Heart left ventricle (tissue), 16 donors: ENCODE data around the gene PIP5KL1. TPM values are rescaled to one million over a fixed set of nuclear protein-coding genes. Genes with fewer than 3 reads are reported as not detected.

Source experiments
- ATAC-seq, 4 donors: fragments of 200-7000 bp; cut with Tn5 transposase; one replicate each; pipeline ENCODE4 v1.9.1; 2020 to 2022; ENCODE audit warnings: moderate library complexity in 4 of 4, mild to moderate bottlenecking in 3 of 4, moderate number of reproducible peaks in 1 of 4
- DNase-seq, 5 donors: peaks; one replicate each; pipeline ENCODE4 v3.0.0-alpha.2; 2020
- H3K27ac ChIP-seq, 12 donors: fragments of 200-600 bp; sonication (generic) in 4 of 12; one replicate each; pipeline versions ENCODE4 v1.5.0 to v1.8.0; 2016 to 2022; ENCODE audit warnings: mild to moderate bottlenecking in 2 of 12
- H3K27me3 ChIP-seq, 9 donors: fragments of 200-600 bp; sonication (generic) in 2 of 9; one replicate each; pipeline versions ENCODE4 v1.5.1 to v1.8.0; 2016 to 2022; ENCODE audit warnings: mild to moderate bottlenecking in 3 of 9
- H3K36me3 ChIP-seq, 9 donors: fragments of 200-600 bp; sonication (generic) in 2 of 9; one replicate each; pipeline versions ENCODE4 v1.5.0 to v1.8.0; 2018 to 2022; ENCODE audit warnings: mild to moderate bottlenecking in 2 of 9
- H3K4me1 ChIP-seq, 12 donors: fragments of 200-600 bp; sonication (generic) in 4 of 12; one replicate each; pipeline versions ENCODE4 v1.5.0 to v1.8.0; 2016 to 2022; ENCODE audit warnings: mild to moderate bottlenecking in 3 of 12
- H3K4me3 ChIP-seq, 12 donors: fragments of 200-600 bp; sonication (generic) in 4 of 12; one replicate each; pipeline versions ENCODE4 v1.5.0 to v1.8.0; 2017 to 2022; ENCODE audit warnings: mild to moderate bottlenecking in 9 of 12, moderate library complexity in 4 of 12
- H3K9me3 ChIP-seq, 12 donors: fragments of 200-600 bp; sonication (generic) in 4 of 12; one replicate each; pipeline versions ENCODE4 v1.5.0 to v1.8.0; 2016 to 2022; ENCODE audit warnings: mild to moderate bottlenecking in 1 of 12
- CTCF ChIP-seq, 12 donors: fragments of 200-600 bp; sonication (generic) in 4 of 12; IDR thresholded peaks; one replicate each; pipeline versions ENCODE4 v1.5.0 to v1.8.0; 2018 to 2022; ENCODE audit warnings: antibody characterized with exemption in 12 of 12, mild to moderate bottlenecking in 5 of 12
- POLR2A ChIP-seq, 2 donors: fragments of 450-650 bp; IDR thresholded peaks; one replicate each; pipeline ENCODE4 v1.6.1; 2017; ENCODE audit warnings: antibody characterized with exemption in 2 of 2, mild to moderate bottlenecking in 2 of 2, moderate library complexity in 2 of 2
- WGBS, 4 donors: extraction: QIAGEN DNeasy Blood & Tissue Kit in 2 of 4; methylation state at CpG; one replicate each; pipeline versions ENCODE4 v1.1.5 to v1.1.7; 2013 to 2018; 5-methylcytosine and 5-hydroxymethylcytosine counted together
- intact Hi-C, 10 donors: fragments of 100-400 bp; cut with DNase I; formaldehyde crosslinking; loops; one replicate each; pipeline versions ENCODE4 v1.11.1 to v1.14.2; 2022
- polyA plus RNA-seq, 2 donors: library from polyadenylated mRNA; stranded (reverse); fragments of 200-250 nt; gene quantifications; one replicate each; pipeline ENCODE4 v1.2.3, GENCODE V29; 2013
- total RNA-seq, 9 donors: library from RNA; depleted of rRNA in 2 of 9; stranded (reverse); fragments of >200 nt in 2 of 9; fragmentation: NEBNext Ultra II Directional in 3 of 9; extraction: Animal tissue kit (Norgen Biotek cat#: 25700) in 3 of 9; gene quantifications; one replicate each; pipeline versions ENCODE4 v1.1.0 to v1.2.4, GENCODE V29; 2016 to 2023
- donor health status: ischemic (EF 13 %, LVEDD 7.1; RV severe dilation, severe dysfunction).
- donor health status: healthy with polysubstance abuse.
- donor health status: DM: no; HTN: yes; CAD: no.
- donor health status: DM: no; HTN: no; CAD: no.
- donor health status: ischemic (EF 25% LVEDD 6.9; RV normal size, moderate dysfunction).
- donor health status: ischemic (EF 25% LVEDD 5.7; RV mildly dilated, moderate dysfunction).
- donor health status: healthy.
- donor health status: DM: yes; HTN: yes; CAD: no.
- donor health status: ischemic (EF 35%, LVEDD 5.7; RV mildly dilated, moderate dysfunction).
- donor health status: nonischemic (EF 11% LVEDD 7.7; RV severe dilation, severe dysfunction).
- donor health status: DM: yes; HTN: yes; CAD: no.
- donor health status: PGD.
- donor health status: ischemic (EF 29% LVEDD 5.4; RV normal size, mild dysfunction).
- donor health status: nonischemic (EF 23%, LVEDD 6.1; RV moderate dilation, normal function).

The PIP5KL1 gene
- total and polyA plus RNA-seq, 11 donors, result 0.12 to 0.77 (median 0.50) TPM; not detected in 2

GRCh38 chr9:127907867-127908659, 22.5 kb downstream of the PIP5KL1 start:
- Histone ChIP-seq H3K36me3 (peaks cover 0 to 51% (median 46%) of the 10 kb centered on the region in 9 donors), H3K27me3 (no peaks in the 10 kb centered on the region), H3K27ac (no peak overlapping the region), H3K4me3 (no peak overlapping the region), H3K4me1 (peaks cover 9 to 45% (median 34%) of the 10 kb centered on the region in 12 donors), H3K9me3 (no peaks in the 10 kb centered on the region)
- 87 to 91% (median 88%) methylated on average over 32 to 35 of the region's 35 CpGs for WGBS, 4 donors
- intact Hi-C loops, result no loop called here
- no peak for TF ChIP-seq CTCF (IDR thresholded peaks at IDR 0.05)
- TF ChIP-seq POLR2A (IDR thresholded peaks at IDR 0.05), result no peak
- DNase-seq (peak in 1 of 5 donors; percentile 31), ATAC-seq (no peak)

- H3K36me3 ChIP-seq, result peaks cover 0 to 28% (median 26%) of the 10 kb centered on the region in 9 donors
- no peaks in the 10 kb centered on the region for H3K9me3 ChIP-seq
- H3K27me3 ChIP-seq, result no peaks in the 10 kb centered on the region
- H3K27ac ChIP-seq, result peak overlapping the region in 10 of 12 donors; percentile 32 to 93 (median 82)
- DNase-seq (peak in 1 of 5 donors; percentile 26), ATAC-seq (no peak)
- intact Hi-C loops, result no loop called here
- 89 to 93% (median 92%) methylated on average over 12 of the region's 12 CpGs for WGBS, 4 donors
- peak overlapping the region in 2 of 12 donors; percentile 28 to 51 for H3K4me3 ChIP-seq
- no peak for TF ChIP-seq POLR2A (IDR thresholded peaks at IDR 0.05)
- no peak for TF ChIP-seq CTCF (IDR thresholded peaks at IDR 0.05)
- H3K4me1 ChIP-seq, result peaks cover 9 to 56% (median 36%) of the 10 kb centered on the region in 12 donors
Observed at GRCh38 chr9:127905788-127906191, 24.8 kb downstream of the PIP5KL1 start.

- ATAC-seq, result peak in 3 of 4 donors; percentile 2 to 4 (median 2)
- 63 to 88% (median 70%) methylated on average over 3 to 5 of the region's 5 CpGs for WGBS, 4 donors
Observed at GRCh38 chr9:127905004-127905728, 25.4 kb downstream of the PIP5KL1 start.

More at GRCh38 chr9:127905004-127905728, 25.4 kb downstream of the PIP5KL1 start:
- TF ChIP-seq POLR2A (IDR thresholded peaks at IDR 0.05), result no peak
- TF ChIP-seq CTCF (IDR thresholded peaks at IDR 0.05), result no peak
- Histone ChIP-seq H3K27ac (peak overlapping the region; percentile 67 to 93 (median 81)), H3K4me1 (peaks cover 9 to 56% (median 36%) of the 10 kb centered on the region in 12 donors), H3K36me3 (peaks cover 0 to 24% (median 19%) of the 10 kb centered on the region in 9 donors), H3K9me3 (no peaks in the 10 kb centered on the region), H3K4me3 (peak overlapping the region in 3 of 12 donors; percentile 16 to 51 (median 28)), H3K27me3 (no peaks in the 10 kb centered on the region)
- DNase-seq, result peak in 1 of 5 donors; percentile 29
- intact Hi-C loops, result no loop called here
